Activated B cell treated with CpG ODN at 0.5 μM for 24 hours (primary cell): Measurements from ENCODE around the gene KCNQ1. TPM values are rescaled to one million over a fixed set of nuclear protein-coding genes. Genes with fewer than 3 reads are reported as not detected.

ENCODE experiments used
- ATAC-seq: fragments of 200-7000 bp; cut with Tn5 transposase; one replicate; pipeline ENCODE4 v1.10.0; 2021; ENCODE audit warnings: low read depth, mild to moderate bottlenecking, moderate library complexity
- CTCF ChIA-PET: fragments of 350-600 bp; sonication (Branson Sonifier 250); formaldehyde crosslinking; loops from one replicate; lab custom pipeline; 2021; ENCODE audit warnings: antibody characterized with exemption; lab: Charles Lee
- POLR2A ChIA-PET: fragments of 350-600 bp; sonication (Branson Sonifier 250); formaldehyde crosslinking; loops from one replicate; lab custom pipeline; 2021; ENCODE audit warnings: antibody characterized with exemption; lab: Charles Lee
- DNase-seq: peaks from one replicate; pipeline ENCODE4 v3.0.0; 2022
- H3K27ac Mint-ChIP-seq: one replicate; pipeline ENCODE4 v1.8.0; 2020; ENCODE audit warnings: mixed read lengths
- H3K27me3 Mint-ChIP-seq: one replicate; pipeline ENCODE4 v1.8.0; 2021; ENCODE audit warnings: mixed read lengths
- H3K36me3 Mint-ChIP-seq: one replicate; pipeline ENCODE4 v1.8.0; 2021; ENCODE audit warnings: low read depth, mixed read lengths
- H3K4me1 Mint-ChIP-seq: one replicate; pipeline ENCODE4 v1.8.0; 2021; ENCODE audit warnings: mixed read lengths
- H3K4me3 Mint-ChIP-seq: one replicate; pipeline ENCODE4 v1.8.0; 2020; ENCODE audit warnings: mild to moderate bottlenecking, mixed read lengths
- H3K9me3 Mint-ChIP-seq: one replicate; pipeline ENCODE4 v1.8.0; 2020; ENCODE audit warnings: mixed read lengths
- intact Hi-C: fragments of 100-400 bp; cut with micrococcal nuclease; formaldehyde crosslinking; loops from one replicate; pipeline ENCODE4 v1.15.1; 2024
- total RNA-seq: library from RNA; stranded (reverse); gene quantifications from 2 replicates; pipeline ENCODE4 v1.2.3, GENCODE V29; 2022
- TF ChIP-seq, protein P1 (sequence below): fragments of 200-600 bp; IDR thresholded peaks from one replicate; pipeline ENCODE4 v1.8.0; 2022; ENCODE audit warnings: antibody characterized with exemption, mild to moderate bottlenecking

KCNQ1 gene
- total RNA-seq, 1 donor from 2014 or later = 6.5 TPM

DNA sequence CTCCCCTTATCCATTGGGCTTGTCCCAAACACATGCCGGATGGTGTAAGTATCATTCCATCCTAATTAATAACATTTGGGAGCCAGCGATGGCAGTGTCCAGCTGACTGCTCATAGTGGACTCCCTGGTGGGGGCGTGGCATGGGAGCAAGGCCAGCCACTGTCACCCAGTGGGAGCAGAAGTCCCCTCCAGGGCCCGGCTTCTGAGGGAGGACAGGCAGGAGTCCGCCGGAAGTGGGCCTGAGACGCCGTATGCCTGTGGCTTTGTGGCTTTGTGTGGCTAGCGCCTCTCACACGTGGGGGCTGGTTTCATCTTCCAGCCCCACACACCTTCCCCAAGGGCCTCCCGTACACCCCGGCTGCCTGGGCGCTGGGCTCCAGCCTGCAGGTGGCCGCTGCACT is 124.5 kb downstream of the KCNQ1 start:
- no peak for ATAC-seq
- CTCF ChIA-PET = no interaction called here
- H3K4me1 Mint-ChIP-seq = no peaks in the 10 kb centered on the region

DNA sequence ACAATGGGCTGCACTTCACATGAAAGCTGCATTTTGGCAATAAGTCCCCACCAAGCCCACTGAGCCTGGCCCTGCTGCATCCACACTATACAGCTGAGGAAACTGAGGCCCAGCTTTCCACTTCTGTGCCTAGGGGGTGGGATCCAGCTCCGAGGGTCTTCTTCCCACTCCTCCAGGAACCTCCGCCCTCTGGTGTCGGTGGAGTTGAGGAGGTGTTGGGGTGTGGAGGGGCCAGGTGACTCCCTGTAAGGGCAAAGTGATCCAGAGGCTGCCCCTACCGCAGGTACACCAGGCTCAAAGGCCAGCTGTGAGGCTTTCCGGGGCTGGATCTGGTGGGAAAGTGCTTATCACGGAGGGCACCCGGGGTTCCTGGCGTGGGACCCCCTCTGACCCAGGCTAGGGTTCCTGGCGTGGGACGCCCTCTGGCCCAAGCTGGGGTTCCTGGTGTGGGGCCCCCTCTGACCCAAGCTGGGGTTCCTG is 125.0 kb downstream of the KCNQ1 start:
- Mint-ChIP-seq H3K36me3 (peaks cover 12% of the 10 kb centered on the region), H3K27ac (no peak overlapping the region), H3K27me3 (no peaks in the 10 kb centered on the region), H3K4me3 (no peak overlapping the region), H3K4me1 (no peaks in the 10 kb centered on the region), H3K9me3 (no peaks in the 10 kb centered on the region)
- CTCF ChIA-PET = interaction anchor here (1.1 kb wide), 1 partner anchor 323 kb away, joined by 3 read pairs; no protein-coding TSS in a partner anchor
- DNase-seq = no peak
- intact Hi-C loops = no loop called here
- TF ChIP-seq, protein P1, sequence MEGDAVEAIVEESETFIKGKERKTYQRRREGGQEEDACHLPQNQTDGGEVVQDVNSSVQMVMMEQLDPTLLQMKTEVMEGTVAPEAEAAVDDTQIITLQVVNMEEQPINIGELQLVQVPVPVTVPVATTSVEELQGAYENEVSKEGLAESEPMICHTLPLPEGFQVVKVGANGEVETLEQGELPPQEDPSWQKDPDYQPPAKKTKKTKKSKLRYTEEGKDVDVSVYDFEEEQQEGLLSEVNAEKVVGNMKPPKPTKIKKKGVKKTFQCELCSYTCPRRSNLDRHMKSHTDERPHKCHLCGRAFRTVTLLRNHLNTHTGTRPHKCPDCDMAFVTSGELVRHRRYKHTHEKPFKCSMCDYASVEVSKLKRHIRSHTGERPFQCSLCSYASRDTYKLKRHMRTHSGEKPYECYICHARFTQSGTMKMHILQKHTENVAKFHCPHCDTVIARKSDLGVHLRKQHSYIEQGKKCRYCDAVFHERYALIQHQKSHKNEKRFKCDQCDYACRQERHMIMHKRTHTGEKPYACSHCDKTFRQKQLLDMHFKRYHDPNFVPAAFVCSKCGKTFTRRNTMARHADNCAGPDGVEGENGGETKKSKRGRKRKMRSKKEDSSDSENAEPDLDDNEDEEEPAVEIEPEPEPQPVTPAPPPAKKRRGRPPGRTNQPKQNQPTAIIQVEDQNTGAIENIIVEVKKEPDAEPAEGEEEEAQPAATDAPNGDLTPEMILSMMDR = no peak
- POLR2A ChIA-PET = no interaction called here
- no peak for ATAC-seq

More for the DNA sequence above, 124.5 kb downstream of the KCNQ1 start:
- Mint-ChIP-seq H3K36me3 (peaks cover 13% of the 10 kb centered on the region), H3K4me3 (no peak overlapping the region), H3K9me3 (no peaks in the 10 kb centered on the region), H3K27ac (no peak overlapping the region), H3K27me3 (no peaks in the 10 kb centered on the region)
- DNase-seq = no peak
- TF ChIP-seq, protein P1 = no peak
- POLR2A ChIA-PET = no interaction called here
- intact Hi-C loops = no loop called here

DNA sequence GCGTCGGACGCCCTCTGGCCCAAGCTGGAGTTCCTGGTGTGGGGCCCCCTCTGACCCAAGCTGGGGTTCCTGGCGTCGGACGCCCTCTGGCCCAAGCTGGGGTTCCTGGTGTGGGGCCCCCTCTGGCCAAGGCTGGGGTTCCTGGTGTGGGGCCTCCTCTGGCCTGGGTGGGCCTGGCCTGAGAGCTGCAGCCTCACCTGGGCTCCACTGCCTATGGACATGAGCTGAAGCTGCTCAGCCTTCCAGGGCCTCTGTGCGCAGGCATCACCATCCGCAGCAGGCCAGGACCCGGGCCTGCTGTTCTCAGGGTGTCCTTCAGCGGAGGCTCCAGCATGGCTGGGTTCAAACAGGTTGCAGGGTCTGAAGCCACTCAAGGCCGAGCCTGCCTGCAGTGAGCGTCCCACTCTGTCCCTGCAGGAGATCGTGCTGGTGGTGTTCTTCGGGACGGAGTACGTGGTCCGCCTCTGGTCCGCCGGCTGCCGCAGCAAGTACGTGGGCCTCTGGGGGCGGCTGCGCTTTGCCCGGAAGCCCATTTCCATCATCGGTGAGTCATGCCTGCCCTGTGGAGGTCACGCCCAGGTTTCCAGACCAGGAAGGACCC is 125.5 kb downstream of the KCNQ1 start:
- CTCF ChIA-PET = interaction anchor here (1.1 kb wide), 1 partner anchor 322 kb away, joined by 3 read pairs; no protein-coding TSS in a partner anchor

DNA sequence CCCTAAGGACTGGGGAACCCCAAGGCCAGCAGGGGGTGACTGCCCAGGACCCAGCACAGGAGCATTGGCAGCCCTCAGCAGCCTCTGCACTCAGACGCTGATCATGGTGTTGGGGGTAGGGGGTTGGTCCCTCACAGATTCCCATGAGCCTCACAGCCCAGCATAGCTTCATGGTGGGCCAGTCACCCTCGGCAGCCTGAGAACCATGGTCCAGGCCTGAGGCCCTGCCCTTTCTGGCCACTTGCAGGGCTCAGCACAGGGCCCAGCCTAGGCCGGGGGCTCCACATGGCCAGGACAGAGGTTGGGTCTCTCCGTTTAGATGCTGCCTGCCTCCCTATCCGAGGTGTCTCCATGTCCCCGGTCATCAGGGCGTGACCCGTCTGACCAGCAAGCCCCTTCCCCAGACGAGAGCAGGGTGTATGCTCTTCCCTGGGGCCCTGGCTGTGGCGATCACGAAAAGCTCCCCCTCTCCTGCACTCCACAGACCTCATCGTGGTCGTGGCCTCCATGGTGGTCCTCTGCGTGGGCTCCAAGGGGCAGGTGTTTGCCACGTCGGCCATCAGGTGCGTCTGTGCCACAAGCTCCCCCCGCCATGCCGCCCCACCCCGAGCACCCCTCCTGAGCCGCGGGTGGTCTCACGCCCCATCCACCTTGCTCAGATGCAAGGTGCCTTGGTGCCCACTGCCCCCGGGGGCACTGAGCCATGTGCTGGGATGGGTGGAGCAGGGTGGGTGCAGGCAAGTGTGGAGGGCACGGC is 126.2 kb downstream of the KCNQ1 start:
- DNase-seq (no peak), ATAC-seq (no peak)
- intact Hi-C loops = no loop called here
- H3K4me1 Mint-ChIP-seq = no peaks in the 10 kb centered on the region
- H3K36me3 Mint-ChIP-seq = peaks cover 12% of the 10 kb centered on the region
- no peaks in the 10 kb centered on the region for H3K27me3 Mint-ChIP-seq
- H3K4me3 Mint-ChIP-seq = no peak overlapping the region
- ChIA-PET CTCF (interaction anchor here (1.1 kb wide), 1 partner anchor 321 kb away, joined by 3 read pairs; no protein-coding TSS in a partner anchor), POLR2A (no interaction called here)
- no peak overlapping the region for H3K27ac Mint-ChIP-seq
- no peaks in the 10 kb centered on the region for H3K9me3 Mint-ChIP-seq
- TF ChIP-seq, protein P1 = no peak

More for the DNA sequence above, 125.5 kb downstream of the KCNQ1 start:
- POLR2A ChIA-PET = no interaction called here
- H3K9me3 Mint-ChIP-seq = no peaks in the 10 kb centered on the region
- no peak overlapping the region for H3K4me3 Mint-ChIP-seq
- H3K27ac Mint-ChIP-seq = no peak overlapping the region
- H3K27me3 Mint-ChIP-seq = no peaks in the 10 kb centered on the region
- peaks cover 12% of the 10 kb centered on the region for H3K36me3 Mint-ChIP-seq
- DNase-seq (no peak), ATAC-seq (no peak)
- no peaks in the 10 kb centered on the region for H3K4me1 Mint-ChIP-seq
- intact Hi-C loops = no loop called here
- TF ChIP-seq, protein P1 = no peak

DNA sequence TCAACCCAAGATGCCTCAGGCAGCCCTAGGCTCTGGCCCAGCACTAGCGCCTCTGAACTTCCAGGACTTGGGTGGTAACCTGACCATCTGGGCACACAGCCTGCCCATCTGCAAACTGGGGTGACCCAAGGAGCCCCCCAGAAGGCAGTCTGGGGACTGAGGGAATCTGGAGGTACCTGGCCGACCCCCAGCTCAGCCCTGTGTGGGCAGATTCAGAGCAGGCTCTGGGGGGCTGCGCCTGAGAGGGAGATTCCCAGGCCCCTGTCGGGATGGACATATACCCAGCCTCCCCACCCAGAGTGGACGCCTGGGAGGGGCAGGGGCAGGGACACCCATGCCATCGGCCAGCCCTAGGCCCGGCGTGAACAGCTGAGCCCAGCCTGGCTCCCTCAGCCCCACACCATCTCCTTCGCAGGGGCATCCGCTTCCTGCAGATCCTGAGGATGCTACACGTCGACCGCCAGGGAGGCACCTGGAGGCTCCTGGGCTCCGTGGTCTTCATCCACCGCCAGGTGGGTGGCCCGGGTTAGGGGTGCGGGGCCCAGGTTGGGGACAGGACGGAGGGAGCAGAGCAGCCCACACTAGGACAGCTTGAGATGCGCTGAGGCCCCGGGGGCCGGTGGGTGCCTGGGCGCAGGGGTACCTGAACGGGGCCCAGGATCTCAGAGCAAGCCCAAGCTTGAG is 126.9 kb downstream of the KCNQ1 start:
- Mint-ChIP-seq H3K4me3 (no peak overlapping the region), H3K9me3 (no peaks in the 10 kb centered on the region), H3K27ac (no peak overlapping the region), H3K36me3 (peaks cover 14% of the 10 kb centered on the region), H3K4me1 (no peaks in the 10 kb centered on the region), H3K27me3 (no peaks in the 10 kb centered on the region)
- intact Hi-C loops = no loop called here
- ChIA-PET POLR2A (no interaction called here), CTCF (no interaction called here)
- DNase-seq (no peak), ATAC-seq (no peak)
- TF ChIP-seq, protein P1 = no peak
